Measurements from ENCODE around the gene ELN.

DNA sequence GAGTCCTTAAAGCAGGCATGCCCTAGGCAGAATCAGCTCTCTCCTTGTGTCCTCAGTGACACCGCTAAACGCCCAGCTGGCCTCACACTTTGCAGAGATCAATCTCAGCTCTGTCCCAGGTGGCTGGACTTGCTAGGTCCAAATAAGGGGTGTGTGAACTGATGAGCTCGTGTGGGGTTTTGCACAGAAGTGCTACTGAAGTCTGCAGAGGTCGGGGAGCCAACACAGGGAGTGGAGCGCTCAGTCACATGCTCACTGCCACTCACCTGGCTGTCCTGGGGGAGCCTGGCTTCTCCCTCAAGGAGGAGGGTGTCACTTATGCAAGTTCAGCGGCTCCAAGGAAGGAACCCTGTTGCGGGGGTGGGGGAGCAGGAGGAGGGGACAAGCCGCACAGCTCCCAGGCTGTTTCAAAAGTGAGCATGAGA, 2.0 kb downstream of the ELN start:
- TF ChIP-seq, protein P1, sequence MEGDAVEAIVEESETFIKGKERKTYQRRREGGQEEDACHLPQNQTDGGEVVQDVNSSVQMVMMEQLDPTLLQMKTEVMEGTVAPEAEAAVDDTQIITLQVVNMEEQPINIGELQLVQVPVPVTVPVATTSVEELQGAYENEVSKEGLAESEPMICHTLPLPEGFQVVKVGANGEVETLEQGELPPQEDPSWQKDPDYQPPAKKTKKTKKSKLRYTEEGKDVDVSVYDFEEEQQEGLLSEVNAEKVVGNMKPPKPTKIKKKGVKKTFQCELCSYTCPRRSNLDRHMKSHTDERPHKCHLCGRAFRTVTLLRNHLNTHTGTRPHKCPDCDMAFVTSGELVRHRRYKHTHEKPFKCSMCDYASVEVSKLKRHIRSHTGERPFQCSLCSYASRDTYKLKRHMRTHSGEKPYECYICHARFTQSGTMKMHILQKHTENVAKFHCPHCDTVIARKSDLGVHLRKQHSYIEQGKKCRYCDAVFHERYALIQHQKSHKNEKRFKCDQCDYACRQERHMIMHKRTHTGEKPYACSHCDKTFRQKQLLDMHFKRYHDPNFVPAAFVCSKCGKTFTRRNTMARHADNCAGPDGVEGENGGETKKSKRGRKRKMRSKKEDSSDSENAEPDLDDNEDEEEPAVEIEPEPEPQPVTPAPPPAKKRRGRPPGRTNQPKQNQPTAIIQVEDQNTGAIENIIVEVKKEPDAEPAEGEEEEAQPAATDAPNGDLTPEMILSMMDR (IDR thresholded peaks at IDR 0.05): no peak
- no peak for TF ChIP-seq POLR2A (IDR thresholded peaks at IDR 0.05)
